DMS 273 treated with DMSO at 0.1 percent for 48 hours (cell line): ENCODE data around the gene IZUMO2.
"Not testable (repeated sequence)": the region's sequence is repeated elsewhere in the genome, so short reads cannot be mapped to it uniquely, and the experiment has no call there.

ENCODE experiments used
- DNase-seq: peaks from one replicate; lab custom pipeline; 2025; lab: John Stamatoyannopoulos, UW

The IZUMO2 gene

GRCh38 chr19:50135856-50136602, 27.1 kb downstream of the IZUMO2 start:
- not testable (repeated sequence) for DNase-seq

GRCh38 chr19:50134777-50135719, 28.0 kb downstream of the IZUMO2 start:
- DNase-seq: not testable (repeated sequence)

GRCh38 chr19:50133518-50134492, 29.3 kb downstream of the IZUMO2 start:
- not testable (repeated sequence) for DNase-seq

GRCh38 chr19:50104012-50104411, 59.1 kb downstream of the IZUMO2 start:
- not testable (repeated sequence) for DNase-seq

GRCh38 chr19:50103405-50103804, 59.7 kb downstream of the IZUMO2 start:
- DNase-seq: not testable (repeated sequence)
